ENCODE measurements around the gene NLRP1. TPM values are rescaled to one million over a fixed set of nuclear protein-coding genes. Genes with fewer than 3 reads are reported as not detected.

Gene NLRP1
- total RNA-seq, 1 donor from 2014 or later = 48.1 TPM

DNA sequence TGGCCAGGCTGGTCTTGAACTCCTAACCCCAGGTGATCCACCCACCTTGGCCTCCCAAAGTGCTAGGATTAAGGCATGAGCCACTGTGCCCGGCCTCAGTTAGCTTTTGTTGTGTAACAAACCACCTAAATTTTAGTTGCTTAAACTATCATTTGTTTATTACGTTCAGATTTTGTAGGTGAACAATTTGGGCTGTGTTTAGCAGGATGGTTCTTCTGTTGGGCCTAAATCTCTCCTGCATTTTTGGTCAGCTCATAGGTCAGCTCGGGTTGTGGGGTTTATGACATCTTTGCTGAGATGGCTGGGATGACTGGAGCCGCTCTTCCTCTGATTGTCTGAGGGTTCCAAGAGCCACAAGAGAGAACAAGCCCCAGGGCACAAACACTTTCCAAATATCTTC lies 21.1 kb upstream of the NLRP1 start:
- H3K36me3 Mint-ChIP-seq (ENCODE audit: low read depth, unreplicated experiment) = no peaks in the 10 kb centered on the region

DNA sequence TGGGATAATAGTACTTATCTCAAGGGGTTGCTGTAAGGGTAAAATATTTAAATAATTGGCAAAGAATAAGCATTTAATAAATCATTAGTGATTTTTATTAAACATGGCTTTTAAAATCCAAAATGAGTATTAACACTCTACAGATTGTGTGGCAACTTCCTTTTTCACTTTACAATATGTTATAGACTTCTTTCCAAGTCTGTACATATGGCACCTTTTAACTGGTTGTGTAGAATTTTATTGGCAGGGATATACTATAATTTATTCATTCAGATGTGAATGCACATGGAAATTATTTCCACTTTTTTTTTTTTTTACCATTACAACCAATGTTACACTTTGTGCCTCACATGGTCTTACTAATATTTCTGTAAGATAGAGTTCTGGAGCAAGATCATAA lies 15.7 kb upstream of the NLRP1 start:
- H3K4me3 Mint-ChIP-seq (ENCODE audit: unreplicated experiment) = no peak overlapping the region
- H3K27me3 Mint-ChIP-seq (ENCODE audit: low read depth, unreplicated experiment) = peaks cover 83% of the 10 kb centered on the region
- DNase-seq (ENCODE audit: low read depth) (no peak), FAIRE-seq (no peak)
- H3K36me3 Mint-ChIP-seq (ENCODE audit: low read depth, unreplicated experiment) = peaks cover 2% of the 10 kb centered on the region
- H3K4me1 Mint-ChIP-seq (ENCODE audit: low read depth, unreplicated experiment) = no peaks in the 10 kb centered on the region
- no peak for TF ChIP-seq EZH2 (IDR thresholded peaks at IDR 0.05; ENCODE audit: insufficient read depth, low read length)
- TF ChIP-seq, protein P1, sequence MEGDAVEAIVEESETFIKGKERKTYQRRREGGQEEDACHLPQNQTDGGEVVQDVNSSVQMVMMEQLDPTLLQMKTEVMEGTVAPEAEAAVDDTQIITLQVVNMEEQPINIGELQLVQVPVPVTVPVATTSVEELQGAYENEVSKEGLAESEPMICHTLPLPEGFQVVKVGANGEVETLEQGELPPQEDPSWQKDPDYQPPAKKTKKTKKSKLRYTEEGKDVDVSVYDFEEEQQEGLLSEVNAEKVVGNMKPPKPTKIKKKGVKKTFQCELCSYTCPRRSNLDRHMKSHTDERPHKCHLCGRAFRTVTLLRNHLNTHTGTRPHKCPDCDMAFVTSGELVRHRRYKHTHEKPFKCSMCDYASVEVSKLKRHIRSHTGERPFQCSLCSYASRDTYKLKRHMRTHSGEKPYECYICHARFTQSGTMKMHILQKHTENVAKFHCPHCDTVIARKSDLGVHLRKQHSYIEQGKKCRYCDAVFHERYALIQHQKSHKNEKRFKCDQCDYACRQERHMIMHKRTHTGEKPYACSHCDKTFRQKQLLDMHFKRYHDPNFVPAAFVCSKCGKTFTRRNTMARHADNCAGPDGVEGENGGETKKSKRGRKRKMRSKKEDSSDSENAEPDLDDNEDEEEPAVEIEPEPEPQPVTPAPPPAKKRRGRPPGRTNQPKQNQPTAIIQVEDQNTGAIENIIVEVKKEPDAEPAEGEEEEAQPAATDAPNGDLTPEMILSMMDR (IDR thresholded peaks at IDR 0.05; ENCODE audit: insufficient read depth, low read depth, low read length) = no peak
- no peak overlapping the region for H3K4me2 ChIP-seq (ENCODE audit: low read length)
- no peak overlapping the region for H3K9ac ChIP-seq (ENCODE audit: low read length)
- no peaks in the 10 kb centered on the region for H3K36me3 ChIP-seq (ENCODE audit: insufficient read depth, low read length)
- no peaks in the 10 kb centered on the region for H3K9me3 ChIP-seq (ENCODE audit: insufficient read depth, low read depth, low read length)
- no peak overlapping the region for H3K4me3 ChIP-seq (ENCODE audit: insufficient read depth, low read depth, low read length)
- peaks cover 40% of the 10 kb centered on the region for H3K27me3 ChIP-seq (ENCODE audit: insufficient read depth, low read length)
- H3K27ac Mint-ChIP-seq (ENCODE audit: unreplicated experiment) = no peak overlapping the region
- no peaks in the 10 kb centered on the region for H3K4me1 ChIP-seq (ENCODE audit: insufficient read depth, low read length)
- no peaks in the 10 kb centered on the region for H3K9me3 Mint-ChIP-seq (ENCODE audit: unreplicated experiment)
- no peak overlapping the region for H3K27ac ChIP-seq (ENCODE audit: low read depth, low read length)
- no peak overlapping the region for H2AFZ ChIP-seq (ENCODE audit: low read depth, low read length)
- no peaks in the 10 kb centered on the region for H4K20me1 ChIP-seq (ENCODE audit: insufficient read depth, low read length)
- no peaks in the 10 kb centered on the region for H3K79me2 ChIP-seq (ENCODE audit: insufficient read depth, low read length)

More for the DNA sequence above, 21.1 kb upstream of the NLRP1 start:
- TF ChIP-seq, protein P1 (IDR thresholded peaks at IDR 0.05; ENCODE audit: insufficient read depth, low read depth, low read length) = no peak
- TF ChIP-seq EZH2 (IDR thresholded peaks at IDR 0.05; ENCODE audit: insufficient read depth, low read length) = no peak
- Mint-ChIP-seq H3K27ac (ENCODE audit: unreplicated experiment) (no peak overlapping the region), H3K4me3 (ENCODE audit: unreplicated experiment) (no peak overlapping the region), H3K27me3 (ENCODE audit: low read depth, unreplicated experiment) (peaks cover 51% of the 10 kb centered on the region), H3K4me1 (ENCODE audit: low read depth, unreplicated experiment) (no peaks in the 10 kb centered on the region), H3K9me3 (ENCODE audit: unreplicated experiment) (no peaks in the 10 kb centered on the region)
- Histone ChIP-seq H4K20me1 (ENCODE audit: insufficient read depth, low read length) (no peaks in the 10 kb centered on the region), H3K9ac (ENCODE audit: low read length) (no peak overlapping the region), H3K79me2 (ENCODE audit: insufficient read depth, low read length) (no peaks in the 10 kb centered on the region), H3K36me3 (ENCODE audit: insufficient read depth, low read length) (no peaks in the 10 kb centered on the region), H3K27me3 (ENCODE audit: insufficient read depth, low read length) (peaks cover 18% of the 10 kb centered on the region), H3K4me1 (ENCODE audit: insufficient read depth, low read length) (no peaks in the 10 kb centered on the region), H3K4me3 (ENCODE audit: insufficient read depth, low read depth, low read length) (no peak overlapping the region), H2AFZ (ENCODE audit: low read depth, low read length) (no peak overlapping the region), H3K4me2 (ENCODE audit: low read length) (no peak overlapping the region), H3K9me3 (ENCODE audit: insufficient read depth, low read depth, low read length) (no peaks in the 10 kb centered on the region), H3K27ac (ENCODE audit: low read depth, low read length) (no peak overlapping the region)
- no peak for DNase-seq (ENCODE audit: low read depth)
- no peak for FAIRE-seq

DNA sequence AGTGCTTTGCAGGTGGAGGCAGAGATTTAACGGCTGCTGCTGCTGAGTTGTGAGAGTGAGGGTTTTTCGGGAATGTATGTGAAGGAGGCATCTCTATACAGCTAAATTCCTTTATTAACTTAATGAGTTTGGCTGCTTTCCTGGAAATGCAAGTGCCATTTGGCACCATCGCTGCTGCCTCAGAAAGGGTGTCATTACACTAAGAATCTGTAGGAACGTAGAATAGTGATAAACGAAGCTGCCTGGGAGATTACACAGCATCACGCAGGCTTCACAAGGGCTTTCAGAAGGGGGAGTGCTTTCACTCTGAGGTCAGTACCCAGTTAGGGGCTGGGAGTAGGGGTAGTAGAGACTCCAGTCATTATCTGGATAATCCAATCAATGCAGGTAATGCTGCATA lies 14.1 kb upstream of the NLRP1 start:
- Histone ChIP-seq H2AFZ (ENCODE audit: low read depth, low read length) (no peak overlapping the region), H3K4me2 (ENCODE audit: low read length) (no peak overlapping the region), H3K4me1 (ENCODE audit: insufficient read depth, low read length) (no peaks in the 10 kb centered on the region), H3K27ac (ENCODE audit: low read depth, low read length) (no peak overlapping the region), H3K4me3 (ENCODE audit: insufficient read depth, low read depth, low read length) (no peak overlapping the region), H4K20me1 (ENCODE audit: insufficient read depth, low read length) (no peaks in the 10 kb centered on the region), H3K79me2 (ENCODE audit: insufficient read depth, low read length) (no peaks in the 10 kb centered on the region), H3K27me3 (ENCODE audit: insufficient read depth, low read length) (peaks cover 34% of the 10 kb centered on the region), H3K9ac (ENCODE audit: low read length) (no peak overlapping the region), H3K36me3 (ENCODE audit: insufficient read depth, low read length) (no peaks in the 10 kb centered on the region), H3K9me3 (ENCODE audit: insufficient read depth, low read depth, low read length) (no peaks in the 10 kb centered on the region)
- no peak overlapping the region for H3K27ac Mint-ChIP-seq (ENCODE audit: unreplicated experiment)
- H3K27me3 Mint-ChIP-seq (ENCODE audit: low read depth, unreplicated experiment) = peaks cover 83% of the 10 kb centered on the region
- FAIRE-seq = no peak
- TF ChIP-seq EZH2 (IDR thresholded peaks at IDR 0.05; ENCODE audit: insufficient read depth, low read length) = no peak
- TF ChIP-seq, protein P1 (IDR thresholded peaks at IDR 0.05; ENCODE audit: insufficient read depth, low read depth, low read length) = no peak
- H3K4me3 Mint-ChIP-seq (ENCODE audit: unreplicated experiment) = no peak overlapping the region
- H3K4me1 Mint-ChIP-seq (ENCODE audit: low read depth, unreplicated experiment) = no peaks in the 10 kb centered on the region
- no peak for DNase-seq (ENCODE audit: low read depth)
- H3K36me3 Mint-ChIP-seq (ENCODE audit: low read depth, unreplicated experiment) = peaks cover 2% of the 10 kb centered on the region
- no peaks in the 10 kb centered on the region for H3K9me3 Mint-ChIP-seq (ENCODE audit: unreplicated experiment)

Measured in astrocyte (in vitro differentiated cells and primary cell).